ENCODE results near the gene PYGM.

PYGM gene

DNA sequence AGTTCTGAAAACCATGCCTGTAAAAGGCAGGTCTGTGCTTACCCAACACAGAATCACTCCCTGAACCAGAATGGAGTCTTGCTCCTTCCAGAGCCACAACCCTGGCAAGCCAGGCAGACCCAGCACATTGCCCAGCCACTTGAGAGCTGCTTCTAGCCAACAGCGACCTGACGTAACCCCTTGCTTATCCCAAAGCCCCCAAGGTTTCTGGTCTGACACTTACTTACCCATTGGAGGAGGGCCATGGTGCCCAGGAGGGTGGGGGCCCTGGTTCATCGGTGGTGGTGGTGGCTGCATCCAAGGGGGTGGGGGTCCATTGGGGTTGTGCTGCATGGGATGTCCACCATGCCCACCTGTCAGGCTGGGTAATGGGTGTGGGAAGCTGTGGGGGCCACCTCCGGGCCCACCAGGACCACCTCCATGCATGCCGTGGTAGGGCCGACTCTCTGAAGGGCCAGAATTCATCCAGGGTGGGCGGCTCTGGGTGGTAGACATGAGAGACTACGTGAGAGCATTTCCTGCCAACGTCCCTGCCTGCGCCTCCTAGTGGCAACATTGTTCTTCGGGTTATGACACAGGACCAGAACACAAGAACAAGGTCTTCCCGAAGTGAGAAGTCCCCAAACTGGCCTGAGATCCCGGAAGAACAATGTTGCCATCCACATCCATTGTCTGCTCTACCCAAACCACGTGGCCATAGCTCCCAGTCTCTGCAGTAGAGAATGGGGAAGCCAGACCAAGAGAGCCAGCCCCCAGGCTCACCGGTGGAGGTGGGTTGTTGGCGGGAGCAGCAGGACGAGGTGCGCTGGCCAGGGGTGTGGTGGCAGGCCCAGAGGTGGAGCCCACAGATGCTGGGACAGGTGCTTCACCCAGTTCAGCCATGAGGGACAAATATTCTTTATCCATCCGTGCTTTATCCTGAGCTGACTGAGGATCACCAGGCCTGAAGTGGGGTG is 7.8 kb upstream of the PYGM start:
- peak; percentile 86 for DNase-seq (ENCODE audit: low spot score)

GRCh38 chr11:64766881-64767280 is 7.1 kb upstream of the PYGM start:
- no peak for DNase-seq (ENCODE audit: low spot score)

GRCh38 chr11:64765851-64766665 is 6.3 kb upstream of the PYGM start:
- DNase-seq (ENCODE audit: low spot score) = peak; percentile 47

- DNase-seq (ENCODE audit: low spot score) = peak; percentile 54
Measured at GRCh38 chr11:64765291-64765850, 5.6 kb upstream of the PYGM start.

DNA sequence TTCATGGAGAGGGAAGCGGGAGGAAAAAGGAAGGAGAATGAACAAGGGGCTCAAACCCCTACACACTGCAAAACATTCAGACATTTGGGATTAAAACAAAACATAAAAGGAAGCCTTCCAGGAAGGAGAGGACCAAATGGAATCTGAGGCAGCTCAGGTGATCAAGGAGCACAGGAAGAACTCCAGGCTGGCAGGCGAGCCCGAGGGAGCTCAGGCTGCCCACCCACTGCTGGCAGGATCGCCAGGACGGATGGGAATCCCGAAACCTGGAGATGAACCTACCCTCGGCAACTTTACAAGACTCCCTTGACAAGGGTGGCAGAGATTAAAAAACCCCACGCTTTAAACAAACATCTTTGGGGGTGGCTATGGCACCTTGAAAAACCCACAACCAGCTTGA is 5.0 kb upstream of the PYGM start:
- DNase-seq (ENCODE audit: low spot score) = no peak

DNA sequence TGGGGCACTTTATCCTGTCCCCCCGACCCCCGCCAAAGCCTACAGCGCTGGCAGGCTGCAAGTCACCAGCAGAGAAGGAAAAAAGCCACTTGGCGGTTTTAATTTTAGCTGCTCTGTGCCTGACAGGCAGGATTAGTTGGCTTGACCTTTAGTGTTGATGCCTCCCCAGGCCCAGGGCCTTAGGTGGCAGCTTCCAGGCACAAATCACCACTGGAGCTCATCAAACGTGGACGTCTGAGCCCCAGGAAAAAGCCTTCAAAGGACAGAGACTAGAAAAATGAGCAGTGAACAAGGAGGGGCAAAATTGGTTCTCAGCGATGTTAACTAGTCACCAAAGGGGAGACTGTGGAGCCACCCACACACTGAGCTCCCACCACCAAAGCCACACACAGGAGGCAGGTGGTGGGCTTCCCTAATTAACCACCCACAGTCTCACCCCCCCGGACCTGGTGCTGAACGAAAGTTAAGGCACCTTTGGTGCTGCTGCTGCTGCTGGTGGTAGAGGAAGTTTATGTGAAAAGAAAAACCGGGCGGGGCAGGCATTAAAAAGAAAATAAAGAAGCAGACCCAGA is 4.4 kb upstream of the PYGM start:
- DNase-seq (ENCODE audit: low spot score) = peak; percentile 46

- no peak for DNase-seq (ENCODE audit: low spot score)
Measured at GRCh38 chr11:64763526-64764039, 3.8 kb upstream of the PYGM start.

- DNase-seq (ENCODE audit: low spot score) = no peak
Measured at GRCh38 chr11:64762674-64763525, 3.1 kb upstream of the PYGM start.

- no peak for DNase-seq (ENCODE audit: low spot score)
Measured at GRCh38 chr11:64762277-64762673, 2.5 kb upstream of the PYGM start.

DNA sequence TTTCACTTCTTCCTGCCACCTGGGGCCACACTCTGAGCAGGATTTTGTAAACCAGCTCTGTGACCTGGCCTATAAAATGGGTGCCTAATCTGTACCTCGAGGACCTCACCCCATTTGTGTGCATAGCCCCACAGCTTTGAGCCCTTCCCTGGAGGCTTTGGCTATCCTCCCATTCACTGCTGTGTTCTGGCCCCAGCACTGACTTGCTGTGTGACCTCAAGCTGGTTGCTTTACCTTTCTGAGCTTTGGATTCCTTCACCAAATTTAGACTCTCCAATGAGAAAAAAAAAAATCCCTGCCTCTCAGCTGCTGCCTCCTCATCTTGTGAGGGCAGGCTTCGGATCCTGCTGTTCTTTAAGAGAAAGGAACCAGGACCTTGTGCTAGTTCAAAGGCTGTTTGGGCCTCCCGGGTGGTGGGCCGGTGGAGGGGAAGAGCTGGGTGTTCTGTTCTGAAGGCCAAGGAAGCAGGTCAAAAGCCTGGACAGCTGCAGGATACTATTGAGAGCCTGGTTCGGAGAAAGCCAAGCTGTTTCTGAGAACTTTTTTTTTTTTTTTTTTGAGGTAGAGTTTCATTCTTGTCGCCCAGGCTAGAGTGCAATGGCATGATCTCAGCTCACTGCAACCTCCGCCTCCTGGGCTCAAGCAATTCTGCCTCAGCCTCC is 1.1 kb upstream of the PYGM start:
- no peak for DNase-seq (ENCODE audit: low spot score)

GRCh38 chr11:64759131-64759721 is 548 bp downstream of the PYGM start:
- DNase-seq (ENCODE audit: low spot score) = peak; percentile 48

DNA sequence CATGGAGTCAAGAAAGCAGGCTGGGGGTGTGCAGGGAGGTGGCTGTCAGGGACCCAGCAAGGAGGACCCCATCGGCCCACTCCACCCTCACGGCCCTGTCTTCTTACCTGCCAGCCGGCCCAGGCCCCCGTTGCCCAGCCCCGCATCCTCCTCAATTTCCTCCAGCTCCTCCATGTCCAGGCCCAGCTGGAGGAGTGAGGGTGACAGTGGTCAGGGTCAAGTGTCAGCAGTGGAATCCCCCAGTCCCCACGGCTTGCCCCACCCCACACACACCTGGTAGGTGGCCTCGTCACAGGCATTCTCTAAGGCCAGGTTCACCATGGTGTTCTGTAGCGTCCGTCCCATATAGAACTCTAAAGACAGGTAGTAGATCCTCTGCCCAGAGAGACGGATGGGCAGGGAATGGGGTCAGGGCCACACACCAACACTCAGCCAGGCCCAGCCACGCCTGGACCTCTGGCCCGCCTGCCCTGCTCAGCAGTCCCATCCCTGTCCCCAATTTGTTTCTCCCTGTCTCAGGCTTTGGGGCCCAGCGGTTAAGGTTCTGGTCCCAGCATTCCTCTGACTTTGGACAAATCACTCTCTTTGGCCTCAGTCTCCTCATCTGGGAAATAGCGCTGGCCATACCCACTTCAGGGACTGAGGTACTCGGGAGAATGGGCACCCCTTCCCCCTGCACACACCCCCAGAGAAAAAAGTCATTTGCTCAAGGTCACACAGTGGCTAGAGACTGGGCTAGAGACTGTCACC is 1.3 kb downstream of the PYGM start:
- DNase-seq (ENCODE audit: low spot score) = no peak

DNA sequence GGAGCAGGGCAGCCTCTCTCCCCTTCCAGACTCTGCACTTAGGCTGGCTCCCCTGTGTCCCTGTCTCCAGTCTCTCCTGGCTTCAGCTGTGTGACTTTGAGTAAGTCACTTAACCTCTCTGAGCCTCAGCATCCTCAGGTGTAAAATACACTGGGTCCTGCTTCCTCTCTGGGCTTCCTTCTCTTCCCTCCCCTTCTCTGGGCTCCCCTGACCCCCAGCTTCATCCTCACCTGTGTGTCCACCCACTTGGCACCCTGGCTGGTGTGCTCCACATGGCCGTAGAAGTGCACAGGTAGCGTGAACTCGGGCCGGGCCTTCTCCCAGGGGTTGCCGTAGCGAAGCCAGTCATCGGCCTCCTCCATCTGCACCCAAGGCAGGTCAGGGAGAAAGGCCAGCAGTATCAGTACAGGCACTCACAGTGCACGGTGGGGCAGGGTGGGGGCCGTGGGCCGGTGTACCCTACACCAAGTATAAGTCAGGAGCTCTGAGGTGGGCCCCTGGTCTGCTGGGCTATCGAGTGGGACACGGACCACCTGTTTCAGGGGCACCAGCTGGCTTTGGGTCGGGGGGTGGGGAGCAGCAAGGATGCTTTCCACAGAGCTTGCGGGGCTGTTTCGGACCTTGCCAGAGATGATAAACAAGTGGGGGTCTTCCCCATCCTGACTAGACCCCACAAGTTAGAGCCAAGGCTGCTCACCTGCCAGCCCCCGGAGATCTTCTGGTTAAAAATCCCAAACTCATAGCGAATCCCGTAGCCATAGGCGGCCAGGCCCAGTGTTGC is 2.0 kb downstream of the PYGM start:
- no peak for DNase-seq (ENCODE audit: low spot score)

GRCh38 chr11:64755681-64756361 is 4.0 kb downstream of the PYGM start:
- DNase-seq (ENCODE audit: low spot score) = no peak

DNA sequence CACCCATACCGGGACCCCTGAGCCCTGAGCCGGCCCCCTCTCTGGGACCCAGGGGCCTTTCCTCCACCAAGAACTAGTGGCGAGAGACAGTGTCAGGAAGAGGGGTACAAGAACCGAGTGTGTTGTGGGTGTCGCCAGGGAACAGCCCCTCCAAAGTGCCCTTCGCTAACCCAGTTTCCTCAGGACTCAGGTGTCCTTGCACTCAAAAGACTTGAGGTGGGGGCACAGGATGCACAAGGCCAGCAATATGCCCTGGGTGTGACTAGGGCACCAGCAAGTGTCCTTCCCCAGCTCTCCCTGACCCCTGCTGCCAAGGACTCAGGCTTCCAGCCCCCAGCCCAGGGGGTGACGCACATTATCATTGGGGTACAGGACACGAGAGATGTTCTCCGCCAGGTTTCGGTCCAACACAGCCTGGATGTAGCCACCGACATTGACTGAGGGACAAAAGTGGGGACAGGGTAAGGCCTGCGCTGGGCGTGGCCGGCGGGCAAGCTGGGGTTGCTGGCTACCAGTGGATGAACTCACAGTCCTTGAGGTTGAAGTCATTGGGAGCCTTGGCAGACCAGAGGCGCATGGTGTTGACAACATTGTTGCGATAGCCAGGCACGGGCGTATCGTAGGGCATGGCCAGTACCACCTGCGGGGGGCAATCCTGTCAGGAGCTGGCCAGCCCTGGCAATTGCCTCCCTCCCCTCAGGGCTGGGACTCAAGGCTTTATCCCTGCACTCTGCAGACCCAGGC is 4.7 kb downstream of the PYGM start:
- no peak for DNase-seq (ENCODE audit: low spot score)

- DNase-seq (ENCODE audit: low spot score) = peak; percentile 46
Measured at GRCh38 chr11:64754124-64754918, 5.5 kb downstream of the PYGM start.

All from ecto neural progenitor cell (in vitro differentiated cells).